K562 (cell line): ENCODE data around the gene COL25A1. TPM values are rescaled to one million over a fixed set of nuclear protein-coding genes. Genes with fewer than 3 reads are reported as not detected.

Source experiments
- MAZ ChIP-seq, 2 experiments: fragments of 450-650 bp in 1 of 2; sonication (generic) in 1 of 2; formaldehyde crosslinking; IDR thresholded peaks in 1 of 2; conservative IDR thresholded peaks in 1 of 2; 2 replicates each; pipeline versions ENCODE4 v1.4.0 to v1.5.0; 2020; ENCODE audit warnings: mild to moderate bottlenecking in 1 of 2, missing genetic modification reagents in 1 of 2
- MITF ChIP-seq: IDR thresholded peaks from 2 replicates; pipeline ENCODE4 v1.6.1; 2014; ENCODE audit warnings: antibody characterized with exemption
- THRB ChIP-seq: fragments of 450-650 bp; formaldehyde crosslinking; conservative IDR thresholded peaks from 2 replicates; pipeline ENCODE4 v1.4.0; 2022; ENCODE audit warnings: mild to moderate bottlenecking, missing genetic modification characterization
- XRCC4 ChIP-seq: IDR thresholded peaks from one replicate; pipeline ENCODE4 v1.6.1; 2011; ENCODE audit not compliant: insufficient read depth, insufficient read length; ENCODE audit errors: extremely low read depth
- ZNF512 ChIP-seq: IDR thresholded peaks from 2 replicates; pipeline ENCODE4 v1.6.1; 2016; ENCODE audit warnings: missing genetic modification characterization, missing compliant biosample characterization
- ZSCAN32 ChIP-seq: fragments of 450-650 bp; formaldehyde crosslinking; IDR thresholded peaks from 2 replicates; pipeline ENCODE4 v1.4.0; 2020; ENCODE audit warnings: mild to moderate bottlenecking, moderate library complexity
- polyA plus RNA-seq, 8 experiments: library from polyadenylated mRNA; depleted of rRNA in 4 of 8; stranded (reverse) in 5 of 8; unstranded in 3 of 8; fragments of >200 nt; fragmentation: Nextera tagmentation in 2 of 8; fragmentation: Illumina TruSeq in 1 of 8; extraction: Ambion mirVana in 2 of 8; extraction: Trizol in 1 of 8; gene quantifications; 2 replicates each; pipeline versions ENCODE4 v1.2.1 to v1.2.3, GENCODE V29; 2011 to 2014; ENCODE audit warnings: inconsistent platforms in 1 of 8, missing spikeins in 1 of 8
- total RNA-seq, 7 experiments: library from RNA; depleted of rRNA in 6 of 7; stranded (reverse); fragments of >200 nt in 6 of 7; fragmentation: Illumina TruSeq in 2 of 7; extraction: Trizol in 2 of 7; gene quantifications; 2 replicates each; pipeline versions ENCODE4 v1.2.1 to v1.2.3, GENCODE V29; 2011 to 2021; ENCODE audit warnings: low replicate concordance in 1 of 7

The COL25A1 gene
- total and polyA plus RNA-seq, 9 of the 15 experiments (the other 6 are each of a cell fraction or from before 2014, with no cell fraction given) = 0.03 to 0.62 (median 0.27) TPM

- TF ChIP-seq THRB (CRISPR knock-in tag) = peak; percentile 71; the same call in 1 of the 2 replicates
- TF ChIP-seq MAZ (CRISPR knock-in tag; conservative IDR thresholded peaks at IDR 0.05 in 1 of 2, IDR thresholded peaks at IDR 0.05 in 1 of 2) = no peak
- no peak for TF ChIP-seq MITF
- TF ChIP-seq XRCC4 = no peak
- TF ChIP-seq ZNF512 (tag) = peak; percentile 98
- TF ChIP-seq ZSCAN32 (CRISPR knock-in tag) = no peak
Measured at GRCh38 chr4:108868606-108869227, 433.7 kb downstream of the COL25A1 start (continued).
